ENCODE data around the gene RNASEH2A.
"Not testable (repeated sequence)": the region's sequence is repeated elsewhere in the genome, so short reads cannot be mapped to it uniquely, and the experiment has no call there.

Gene RNASEH2A

DNA sequence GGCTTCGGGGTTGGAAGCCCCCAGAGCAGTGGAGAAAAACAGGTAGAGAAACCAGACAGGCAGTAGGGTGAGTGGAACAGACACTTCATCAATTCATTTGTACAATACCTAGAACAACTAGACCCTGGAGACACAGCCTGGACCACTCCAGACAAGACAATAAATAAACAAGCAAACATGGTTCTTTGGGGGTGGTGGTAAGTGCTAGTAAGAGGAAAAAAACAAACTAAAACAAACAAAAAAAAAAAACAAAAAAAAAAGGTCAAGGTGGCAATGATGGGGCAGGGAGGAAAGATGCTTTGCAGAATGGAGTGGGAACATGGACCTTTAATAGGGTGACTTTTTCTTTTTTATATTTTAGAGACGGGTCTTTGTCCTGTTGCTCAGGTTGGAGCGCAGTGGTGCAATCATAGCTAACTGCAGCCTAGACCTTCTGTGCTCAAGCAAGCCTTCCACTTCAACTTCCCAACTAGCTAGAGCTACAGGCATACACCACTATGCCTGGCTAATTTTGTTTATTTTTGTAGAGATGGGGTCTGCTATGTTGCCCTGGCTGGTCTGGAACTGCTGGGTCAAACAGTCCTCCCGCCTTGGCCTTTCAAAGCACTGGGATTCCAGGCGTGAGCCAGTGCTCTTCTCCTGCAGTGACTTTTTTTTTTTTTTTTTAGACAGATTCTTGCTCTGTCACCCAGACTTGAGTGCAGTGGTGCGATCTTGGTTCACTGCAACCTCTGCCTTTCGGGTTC is 12.0 kb upstream of the RNASEH2A start:
- no peak for DNase-seq

DNA sequence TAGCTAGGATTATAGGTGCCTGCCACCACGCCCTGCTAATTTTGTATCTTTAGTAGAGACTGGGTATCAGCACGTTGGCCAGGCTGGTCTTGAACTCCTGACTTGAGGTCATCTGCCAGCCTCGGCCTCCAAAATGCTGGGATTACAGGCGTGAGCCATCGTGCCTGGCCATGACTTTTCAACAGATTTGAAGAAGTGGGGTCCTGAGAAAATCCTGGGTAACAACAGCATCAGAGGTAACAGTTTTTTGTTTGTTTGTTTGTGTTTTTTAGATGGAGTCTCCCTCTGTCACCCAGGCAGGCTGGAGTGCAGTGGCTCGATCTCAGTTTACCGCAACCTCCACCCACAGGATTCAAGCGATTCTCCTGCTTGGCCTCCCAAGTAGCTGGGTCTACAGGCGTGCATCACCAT is 11.4 kb upstream of the RNASEH2A start:
- DNase-seq = no peak

DNA sequence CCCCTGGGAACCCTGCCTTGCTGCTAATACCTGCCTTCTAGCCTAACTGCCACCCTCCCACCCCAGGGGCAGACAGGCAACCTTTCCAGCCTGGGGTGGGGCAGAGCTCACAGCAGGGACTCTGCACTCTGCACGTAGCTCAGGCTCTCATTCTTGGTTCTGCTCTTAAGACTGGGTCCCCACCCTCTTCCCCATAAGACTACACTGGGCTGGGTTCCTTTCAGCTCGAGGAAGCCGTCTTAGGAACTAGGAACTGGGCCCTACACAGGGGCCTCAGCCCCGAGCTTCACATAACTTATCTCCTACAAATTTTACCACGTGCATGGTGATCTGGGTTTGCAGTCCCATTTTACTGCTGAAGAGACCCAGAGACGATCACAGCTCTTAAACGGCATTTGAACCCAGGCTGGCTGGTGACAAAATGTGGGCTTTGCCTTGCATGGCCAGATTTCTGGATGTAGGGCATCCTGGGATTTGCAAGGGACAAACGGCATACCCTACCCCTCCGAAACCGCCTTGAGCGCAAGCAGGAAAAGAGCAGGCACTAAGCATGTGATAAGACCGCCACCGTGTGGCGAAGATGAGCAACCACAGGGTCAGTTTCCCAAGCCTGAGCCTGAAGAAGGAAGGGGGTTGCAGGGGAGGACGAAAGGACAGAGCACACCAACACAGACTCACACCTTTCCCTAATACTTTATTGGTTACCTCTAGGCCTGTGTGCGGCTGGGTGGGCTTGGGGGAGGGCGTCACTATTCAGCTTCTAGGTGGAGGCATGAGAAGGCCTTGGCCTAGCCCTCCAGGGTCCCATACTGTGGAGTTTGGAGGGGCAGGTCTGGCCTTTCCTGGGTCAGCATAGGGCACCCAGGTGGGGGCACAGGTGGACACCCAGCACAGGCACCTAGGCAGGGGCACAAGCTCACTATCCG is 10.0 kb upstream of the RNASEH2A start:
- peak; percentile 64 for DNase-seq

DNA sequence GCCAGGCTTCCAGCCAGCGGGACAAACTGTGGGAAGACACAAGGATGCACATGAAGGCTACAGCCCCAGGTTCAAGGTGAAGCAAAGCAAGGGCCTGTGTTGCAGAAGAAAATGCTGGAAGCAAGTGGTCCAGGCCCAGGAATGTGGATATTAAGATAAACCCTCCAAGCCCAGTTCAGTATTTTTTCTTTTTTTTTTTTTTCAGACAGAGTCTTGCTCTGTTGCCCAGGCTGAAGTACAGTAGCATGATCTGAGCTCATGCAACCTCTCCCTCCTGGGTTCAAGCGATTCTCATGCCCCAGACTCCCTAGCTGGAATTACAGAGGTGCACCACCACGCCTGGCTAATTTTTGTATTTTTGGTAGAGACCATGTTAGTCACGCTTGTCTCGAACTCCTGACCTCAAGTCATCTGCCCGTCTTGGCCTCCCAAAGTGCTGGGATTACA is 9.2 kb upstream of the RNASEH2A start:
- no peak for DNase-seq

DNA sequence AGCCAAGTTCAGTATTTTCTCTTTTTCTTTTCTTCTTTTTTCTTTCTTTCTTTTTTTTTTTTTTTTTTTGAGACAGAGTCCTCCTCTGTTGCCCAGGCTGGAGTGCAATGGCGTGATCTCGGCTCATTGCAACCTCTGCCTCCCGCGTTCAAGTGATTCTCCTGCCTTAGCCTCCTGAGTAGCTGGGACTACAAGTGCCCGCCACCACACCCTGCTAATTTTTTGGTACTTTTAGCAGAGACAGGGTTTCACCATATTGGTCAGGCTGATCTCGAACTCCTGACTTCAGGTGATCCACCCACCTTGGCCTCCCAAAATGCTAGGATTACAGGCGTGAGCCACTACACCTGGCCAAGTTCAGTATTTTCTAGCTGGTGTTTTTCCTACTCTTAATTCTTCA is 8.8 kb upstream of the RNASEH2A start:
- not testable (repeated sequence) for DNase-seq

DNA sequence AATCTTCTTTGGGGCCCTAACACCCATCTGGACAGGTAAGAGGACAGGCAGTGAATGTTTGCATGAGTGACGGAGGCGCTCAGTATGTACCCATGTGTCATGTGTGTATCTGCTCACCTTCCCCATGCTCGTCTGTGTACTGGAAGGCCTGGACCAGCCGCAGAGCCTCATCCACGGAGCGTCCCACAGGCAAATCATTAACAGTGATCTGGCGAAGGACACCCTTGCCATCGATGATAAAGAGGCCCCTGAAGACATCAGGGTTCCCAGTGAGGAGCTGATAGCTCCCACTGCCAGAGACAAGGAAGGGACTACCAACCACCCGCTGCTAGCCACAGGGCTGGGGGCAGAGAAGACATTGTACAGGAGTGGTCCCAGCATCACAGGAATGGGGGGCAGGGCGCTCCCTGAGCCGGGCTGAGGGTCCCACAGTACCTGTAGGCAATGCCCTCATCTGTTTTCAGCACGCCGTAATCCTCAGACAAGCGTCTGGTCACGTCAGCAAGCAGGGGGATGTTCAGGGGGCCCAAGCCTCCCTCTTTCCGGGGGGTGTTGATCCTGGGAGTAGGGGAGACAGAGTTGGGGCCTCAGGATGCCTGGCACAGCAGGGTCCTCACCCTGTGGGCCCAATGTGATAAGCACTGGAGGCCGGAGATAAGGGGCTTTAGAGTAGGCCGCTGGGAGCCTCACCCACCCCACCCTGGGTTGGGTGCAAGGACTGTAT is 6.5 kb upstream of the RNASEH2A start:
- DNase-seq = no peak

DNA sequence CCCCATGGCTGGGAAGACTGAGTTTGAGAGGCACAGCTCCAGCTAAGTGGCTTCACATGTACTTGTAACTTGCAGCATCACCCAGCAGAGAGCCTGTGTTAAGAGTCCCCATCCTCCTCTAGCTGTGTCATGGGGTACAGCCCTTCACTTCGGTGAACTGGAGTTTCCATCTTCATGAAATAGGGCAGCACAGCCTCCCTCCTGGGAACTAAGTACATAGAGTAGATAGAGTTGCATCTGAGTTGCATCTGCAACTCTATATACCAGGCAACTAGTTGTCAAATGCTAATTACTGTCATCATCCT is 6.0 kb upstream of the RNASEH2A start:
- no peak for DNase-seq

DNA sequence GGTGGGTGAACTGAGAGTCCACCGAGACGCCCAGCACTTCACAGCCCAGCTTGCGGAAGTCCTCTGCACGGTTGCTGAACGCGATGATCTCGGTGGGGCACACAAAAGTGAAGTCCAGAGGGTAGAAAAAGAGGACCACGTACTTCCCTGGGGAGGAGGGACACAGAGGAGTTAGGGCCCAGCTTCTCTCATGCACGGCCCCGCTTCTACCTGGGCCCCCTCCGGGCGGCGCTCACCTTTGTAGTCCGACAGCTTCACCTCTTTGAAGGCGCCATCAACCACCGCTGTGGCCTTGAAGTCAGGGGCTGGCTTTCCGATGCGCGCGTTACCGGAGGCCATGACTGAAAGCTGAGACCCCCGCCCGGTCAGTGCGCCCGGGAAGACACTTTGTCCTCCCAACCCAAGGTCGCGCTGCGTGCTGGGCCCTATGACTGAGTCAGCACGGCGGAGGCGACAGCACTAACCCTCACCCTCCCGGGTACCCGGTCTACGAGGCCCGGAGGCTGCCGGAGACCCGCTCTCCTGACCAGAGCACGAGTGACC is 5.4 kb upstream of the RNASEH2A start:
- DNase-seq = no peak

DNA sequence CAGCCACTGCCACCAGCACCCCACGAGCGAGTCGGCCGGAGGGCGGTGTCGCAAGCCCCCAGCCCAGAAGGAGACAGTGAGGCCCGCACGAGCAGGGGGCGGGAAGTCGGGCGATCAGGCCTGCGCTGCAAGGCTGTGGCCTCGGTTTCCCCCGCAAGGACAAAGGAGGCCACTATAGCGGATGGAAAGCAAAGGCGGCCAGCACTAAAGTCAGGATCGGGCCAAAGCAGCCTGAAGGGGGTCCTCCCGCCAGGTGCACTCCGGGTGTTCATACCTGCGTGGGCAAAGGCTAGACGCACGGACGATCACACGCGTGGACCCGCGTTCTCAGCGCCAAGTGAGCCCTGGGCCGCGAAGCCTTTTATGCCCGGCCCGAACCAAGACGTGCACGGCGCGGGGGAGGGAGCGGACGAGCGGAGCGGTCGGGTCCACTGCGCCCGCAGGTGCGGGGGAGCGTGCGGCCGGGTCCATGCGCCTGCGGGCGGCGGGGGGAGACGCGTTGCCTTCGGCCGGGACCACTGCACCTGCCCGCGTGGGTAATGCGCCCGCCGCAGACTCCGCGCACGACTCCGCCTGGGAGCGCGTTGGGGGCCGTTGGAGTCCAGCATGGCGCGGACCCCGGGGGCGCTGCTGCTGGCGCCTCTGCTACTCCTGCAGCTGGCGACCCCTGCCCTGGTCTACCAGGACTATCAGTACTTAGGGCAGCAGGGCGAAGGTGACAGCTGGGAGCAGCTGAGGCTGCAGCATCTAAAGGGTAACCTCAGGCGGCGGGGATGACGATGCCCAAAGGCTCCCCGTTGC is 4.7 kb upstream of the RNASEH2A start, which contains the start of the genes PRDX2 and THSD8:
Gene PRDX2 (minus strand): TSS at position 335 of the 801 bp plus-strand sequence. CDS start 539 bp downstream, outside the sequence.
Gene THSD8 (plus strand): TSS at position 604 of the 801 bp plus-strand sequence. CDS start 3 bp downstream, at position 607.
- DNase-seq = peak; percentile 79

DNA sequence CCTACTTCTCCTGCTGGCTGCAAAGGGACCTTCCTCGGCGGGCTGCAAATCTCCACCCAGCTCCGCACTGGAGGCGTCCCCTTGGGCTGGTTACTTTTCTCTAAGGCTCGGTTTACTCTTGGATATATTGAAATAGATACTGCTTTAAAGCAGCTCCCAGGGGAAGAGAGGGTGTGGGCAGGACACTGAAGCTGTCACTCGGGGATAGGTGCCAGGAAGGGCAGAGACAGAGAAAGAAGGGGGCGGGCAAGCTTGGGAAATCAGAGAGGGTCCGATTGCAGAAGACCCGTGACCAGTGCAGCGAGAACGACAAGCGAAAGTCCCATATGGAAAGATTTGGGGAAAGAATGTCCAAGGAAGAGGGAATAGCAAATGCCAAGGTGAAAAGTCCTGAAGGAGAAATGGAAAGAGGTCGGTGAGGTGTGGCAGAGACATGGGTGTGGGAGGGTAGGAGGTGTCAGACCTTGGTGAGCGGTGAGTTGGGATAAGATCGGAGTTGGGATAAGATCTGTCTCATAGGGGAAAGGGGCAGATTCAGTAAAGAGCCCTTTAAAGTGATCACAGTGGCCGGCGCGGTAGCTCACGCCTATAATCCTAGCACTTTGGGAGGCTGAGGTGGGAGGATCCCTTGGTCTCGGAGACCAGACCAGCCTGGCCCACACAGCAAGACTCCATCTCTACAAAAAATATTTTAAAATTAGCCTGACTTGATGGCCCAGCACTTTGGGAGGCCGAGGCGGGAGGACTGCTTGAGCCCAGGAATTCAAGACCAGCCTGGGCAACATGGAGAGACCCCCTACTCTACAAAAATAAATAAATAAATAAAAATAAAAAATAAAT is 3.9 kb upstream of the RNASEH2A start:
- DNase-seq = no peak

DNA sequence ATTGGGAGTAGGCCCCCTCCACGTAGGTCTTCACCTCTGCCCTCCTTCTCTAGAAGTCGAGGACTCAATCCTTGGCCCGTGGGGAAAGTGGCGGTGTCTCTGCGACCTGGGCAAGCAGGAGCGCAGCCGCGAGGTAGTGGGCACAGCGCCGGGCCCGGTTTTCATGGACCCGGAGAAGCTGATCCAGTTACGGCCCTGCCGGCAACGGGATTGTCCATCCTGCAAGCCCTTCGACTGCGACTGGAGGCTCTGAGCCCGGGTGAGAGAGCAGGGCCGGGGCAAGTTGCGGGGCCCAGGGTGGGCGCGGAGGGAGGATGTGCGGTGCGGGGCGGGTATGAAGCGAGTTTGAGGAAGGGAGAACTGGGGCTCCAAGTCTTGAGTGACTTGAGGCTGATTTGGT is 2.3 kb upstream of the RNASEH2A start:
- DNase-seq = no peak

DNA sequence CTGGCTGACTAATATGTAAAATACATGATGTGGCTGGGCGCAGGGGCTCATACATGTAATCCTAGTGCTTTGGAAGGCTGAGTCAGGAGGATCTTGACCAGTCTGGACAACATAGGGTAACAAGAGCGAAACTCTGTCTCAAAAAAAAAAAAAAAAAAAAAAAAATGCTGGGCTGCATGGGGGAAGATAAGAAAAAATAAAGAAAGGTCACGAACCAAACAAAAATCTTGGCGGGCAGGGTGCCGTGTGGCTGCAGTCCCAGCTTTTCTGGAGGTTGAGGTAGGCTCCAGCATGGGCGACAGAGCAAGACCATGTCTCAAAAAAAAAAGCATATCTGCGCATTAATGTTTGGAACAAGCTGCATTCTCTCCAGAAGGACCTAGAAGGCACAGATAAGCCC is 8.7 kb downstream of the RNASEH2A start:
- no peak for DNase-seq

DNA sequence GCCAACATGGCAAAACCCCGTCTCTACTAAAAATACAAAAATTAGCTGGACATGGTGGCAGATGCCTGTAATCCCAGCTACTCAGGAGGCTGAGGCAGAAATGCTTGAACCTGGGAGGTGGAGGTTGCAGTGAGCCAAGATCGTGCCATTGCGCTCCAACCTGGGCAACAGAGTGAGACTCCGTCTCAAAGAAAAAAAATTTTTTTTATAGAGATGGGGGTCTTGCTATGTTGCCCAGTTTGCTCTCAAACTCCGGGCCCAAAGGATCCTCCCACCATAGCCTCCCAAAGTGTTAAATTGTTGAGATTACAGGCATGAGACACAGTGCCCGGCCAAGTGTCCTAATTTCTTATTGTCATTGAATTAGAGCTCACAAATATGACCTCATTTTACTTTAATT is 10.8 kb downstream of the RNASEH2A start:
- not testable (repeated sequence) for DNase-seq

DNA sequence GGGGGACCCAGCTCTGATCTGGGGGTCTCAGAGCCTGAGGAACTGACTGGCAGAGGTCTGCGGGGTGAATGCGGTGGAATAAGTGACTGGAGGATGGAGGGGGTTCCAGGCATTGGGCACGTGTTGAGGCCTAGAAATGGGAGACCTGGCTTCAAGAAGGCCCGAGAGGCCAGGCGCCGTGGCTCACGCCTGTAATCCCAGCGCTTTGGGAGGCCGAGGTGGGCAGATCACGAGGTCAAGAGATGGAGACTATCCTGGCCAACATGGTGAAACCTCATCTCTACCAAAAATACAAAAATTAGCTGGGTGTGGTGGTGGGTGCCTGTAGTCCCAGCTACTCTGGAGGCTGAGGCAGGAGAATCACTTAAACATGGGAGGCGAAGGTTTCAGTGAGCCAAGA is 11.4 kb downstream of the RNASEH2A start:
- not testable (repeated sequence) for DNase-seq

DNA sequence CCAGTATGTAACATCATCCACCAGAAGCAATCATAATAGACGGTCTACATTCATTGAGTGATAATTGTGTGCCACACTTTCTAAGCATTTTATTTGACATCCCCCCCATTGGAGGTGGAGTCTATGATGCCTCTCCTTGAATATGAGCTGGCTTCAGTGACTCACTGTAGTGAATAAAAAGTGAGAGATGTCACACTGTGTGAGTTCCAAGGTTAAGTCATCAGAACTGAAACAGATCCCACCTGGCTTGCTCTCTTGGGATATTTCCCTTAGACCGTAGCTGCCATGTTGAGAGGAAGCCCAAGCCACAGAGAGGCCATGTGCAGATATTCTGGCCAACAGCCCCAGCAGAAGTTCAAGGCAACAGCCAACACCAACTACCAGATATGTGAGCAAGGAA is 15.4 kb downstream of the RNASEH2A start:
- no peak for DNase-seq

DNA sequence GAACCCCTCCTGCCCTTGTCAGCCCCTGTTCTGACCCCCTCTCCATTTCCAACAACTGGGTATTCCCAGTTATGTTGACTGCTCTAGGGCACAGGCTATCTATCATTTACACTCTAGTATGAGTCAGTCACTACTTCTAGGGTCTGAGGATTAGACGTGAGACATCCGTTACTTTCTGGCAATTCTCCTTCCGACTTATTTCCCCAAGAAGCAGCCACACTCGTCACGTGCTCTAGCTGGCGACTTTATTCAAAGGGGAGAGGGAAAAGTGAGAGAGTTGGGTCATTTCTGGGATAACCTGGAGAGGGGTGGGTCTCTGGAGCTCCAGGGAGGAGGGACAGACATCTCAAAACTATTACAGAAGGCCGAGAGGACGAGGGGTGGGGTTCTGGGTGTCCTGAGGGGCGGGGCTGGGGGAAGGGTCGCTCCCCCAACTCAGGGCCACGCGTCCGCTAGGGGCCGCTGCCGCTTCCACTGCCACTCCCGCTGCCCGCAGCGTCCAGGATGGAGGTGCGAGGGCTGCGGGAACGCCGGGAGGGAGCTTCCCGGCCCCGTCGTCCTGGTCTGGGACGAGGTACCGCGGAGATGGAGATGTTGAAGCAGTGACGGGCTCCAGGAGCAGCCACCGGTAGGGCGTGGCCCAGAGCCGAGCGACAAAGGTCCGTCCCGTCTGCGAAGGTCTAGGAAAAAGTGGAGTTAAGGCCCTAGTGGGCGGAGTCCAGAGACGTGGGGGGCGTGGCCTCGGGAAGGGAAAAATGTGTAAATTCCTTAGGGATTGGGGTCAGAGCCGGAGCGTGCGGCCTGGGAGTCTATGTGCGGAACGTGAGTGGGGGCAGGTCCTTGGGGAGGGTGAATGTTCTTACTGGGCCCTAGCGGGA is 19.1 kb downstream of the RNASEH2A start:
- no peak for DNase-seq

DNA sequence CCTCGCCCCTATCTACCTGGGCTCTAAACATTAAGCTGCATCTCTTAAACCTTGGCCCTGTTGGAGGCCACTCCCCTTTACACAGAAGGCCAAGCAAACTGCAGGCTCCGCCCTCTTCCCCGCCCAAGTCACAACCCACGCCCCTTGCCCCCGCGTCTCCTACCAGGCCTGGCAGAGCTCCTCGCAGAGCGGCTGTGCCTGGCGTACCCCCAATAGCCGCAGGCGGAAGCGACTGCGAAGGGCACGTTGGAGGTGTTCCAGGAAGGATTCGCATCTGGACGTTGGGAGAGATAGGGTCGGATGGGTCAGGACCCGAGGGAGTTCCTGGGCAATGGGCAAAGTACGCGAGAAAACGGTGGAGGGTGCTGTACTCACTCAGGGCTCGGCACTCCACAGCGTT is 22.1 kb downstream of the RNASEH2A start:
- no peak for DNase-seq

DNA sequence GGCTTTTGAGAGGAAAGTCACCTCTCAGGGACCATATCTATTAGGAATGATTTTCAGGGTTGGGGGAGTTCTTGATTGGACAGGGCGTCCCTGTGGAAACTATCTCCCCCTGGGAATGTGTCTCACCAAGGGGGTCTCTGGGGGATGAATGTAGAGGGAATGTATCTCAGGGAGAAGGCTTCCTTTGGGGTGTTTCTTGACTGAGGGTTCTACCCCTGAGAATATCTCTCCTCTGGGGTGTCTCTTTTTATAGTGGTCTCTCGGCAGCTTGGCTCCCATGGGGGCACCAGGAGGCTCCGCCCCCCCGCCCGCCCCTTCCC is 27.0 kb downstream of the RNASEH2A start:
- DNase-seq = no peak

DNA sequence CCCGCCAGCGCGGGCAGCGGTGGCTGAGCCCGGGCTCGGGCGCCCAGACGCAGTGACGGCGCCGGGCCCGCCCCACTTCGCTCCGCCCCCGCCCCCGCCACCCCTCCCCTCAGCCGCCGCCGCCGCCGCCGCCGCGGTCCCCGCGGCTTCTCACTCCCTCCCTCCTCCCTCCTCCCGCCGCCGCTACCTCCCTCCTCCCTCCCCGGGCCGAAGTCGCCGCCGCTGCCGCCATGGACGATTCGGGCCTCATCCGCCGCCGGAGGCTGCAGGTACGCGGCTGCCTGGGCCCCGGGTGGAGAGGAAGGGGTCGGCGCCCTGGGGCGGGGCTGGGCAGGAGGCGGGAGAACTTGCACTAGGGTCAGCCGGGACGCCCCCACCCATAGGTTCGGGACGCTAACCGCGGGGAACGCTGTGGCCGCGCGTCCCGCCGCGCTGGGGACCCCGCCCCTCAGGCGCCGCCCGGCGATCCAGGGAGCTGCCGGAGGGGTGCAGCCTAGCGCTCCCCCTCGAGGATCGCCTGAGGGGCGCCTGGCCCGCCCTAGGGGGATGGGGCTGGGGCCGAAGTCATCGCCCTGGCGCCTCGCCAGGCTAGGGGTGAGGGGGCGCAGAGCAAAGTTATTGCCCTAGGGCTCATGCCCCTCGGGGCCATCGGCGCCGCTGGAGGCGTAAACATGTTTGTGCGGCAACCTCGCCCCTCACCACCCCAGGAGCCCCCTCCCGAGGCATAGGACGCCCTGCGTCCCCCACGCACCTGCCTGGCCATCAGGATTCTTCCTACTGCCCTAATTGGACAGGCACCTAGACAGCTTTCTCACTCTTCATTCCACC is 27.6 kb downstream of the RNASEH2A start:
- DNase-seq = no peak
